WTC11 (cell line): ENCODE measurements around the gene NR2F6. TPM values are rescaled to one million over a fixed set of nuclear protein-coding genes. Genes with fewer than 3 reads are reported as not detected.

ENCODE experiments used
- ATAC-seq: fragments of 200-7000 bp; cut with Tn5 transposase; 2 replicates; pipeline ENCODE4 v1.10.0; 2021; ENCODE audit warnings: mild to moderate bottlenecking, moderate library complexity
- CTCF ChIA-PET: fragments of 300-600 bp; sonication (Branson Sonifier 250); formaldehyde crosslinking; loops from one replicate; lab custom pipeline; 2021; ENCODE audit warnings: antibody characterized with exemption; lab: Charles Lee
- POLR2A ChIA-PET: fragments of 350-600 bp; sonication (Branson Sonifier 250); formaldehyde crosslinking; loops from one replicate; lab custom pipeline; 2021; ENCODE audit warnings: antibody characterized with exemption; lab: Charles Lee
- DNase-seq: peaks from one replicate; pipeline ENCODE4 v3.0.0; 2021; ENCODE audit warnings: low spot score
- H3K27ac Mint-ChIP-seq: 2 replicates; pipeline ENCODE4 v1.8.0; 2021; ENCODE audit warnings: mixed read lengths
- H3K27me3 Mint-ChIP-seq: 2 replicates; pipeline ENCODE4 v1.8.0; 2021; ENCODE audit warnings: low read depth, mild to moderate bottlenecking, moderate library complexity, mixed read lengths
- H3K36me3 Mint-ChIP-seq: 2 replicates; pipeline ENCODE4 v1.8.0; 2021; ENCODE audit warnings: mixed read lengths
- H3K4me1 Mint-ChIP-seq: 2 replicates; pipeline ENCODE4 v1.8.0; 2022; ENCODE audit warnings: mixed read lengths
- H3K4me3 Mint-ChIP-seq: 2 replicates; pipeline ENCODE4 v1.8.0; 2021; ENCODE audit warnings: mild to moderate bottlenecking, moderate library complexity, mixed read lengths
- H3K9me3 Mint-ChIP-seq: 2 replicates; pipeline ENCODE4 v1.8.0; 2021; ENCODE audit warnings: mixed read lengths
- CTCF ChIP-seq: fragments of 200-600 bp; IDR thresholded peaks from 2 replicates; pipeline ENCODE4 v1.8.0; 2022; ENCODE audit warnings: antibody characterized with exemption
- E2F1 ChIP-seq: sonication (generic); formaldehyde crosslinking; IDR thresholded peaks from 2 replicates; pipeline ENCODE4 v1.8.0; 2022; ENCODE audit warnings: mild to moderate bottlenecking, missing genetic modification reagents
- FOXP1 ChIP-seq: sonication (generic); formaldehyde crosslinking; IDR thresholded peaks from 2 replicates; pipeline ENCODE4 v1.8.0; 2022; ENCODE audit warnings: missing genetic modification reagents, mild to moderate bottlenecking, moderate library complexity, borderline replicate concordance
- IRF2 ChIP-seq: sonication (generic); formaldehyde crosslinking; IDR thresholded peaks from 2 replicates; pipeline ENCODE4 v1.8.0; 2022; ENCODE audit warnings: low read depth, missing genetic modification reagents, borderline replicate concordance
- MAX ChIP-seq: sonication (generic); formaldehyde crosslinking; IDR thresholded peaks from 2 replicates; pipeline ENCODE4 v1.8.0; 2022; ENCODE audit warnings: mild to moderate bottlenecking, missing genetic modification reagents
- NFYB ChIP-seq: sonication (generic); formaldehyde crosslinking; conservative IDR thresholded peaks from 2 replicates; pipeline ENCODE4 v1.8.0; 2022; ENCODE audit warnings: low read depth, missing genetic modification reagents
- NR2C2 ChIP-seq: sonication (generic); formaldehyde crosslinking; IDR thresholded peaks from 2 replicates; pipeline ENCODE4 v1.8.0; 2022; ENCODE audit warnings: mild to moderate bottlenecking, missing genetic modification reagents
- RORB ChIP-seq: fragments of 250-450 bp; sonication (Bioruptor Pico); IDR thresholded peaks from 2 replicates; pipeline ENCODE4 v1.9.0; 2021; ENCODE audit warnings: mild to moderate bottlenecking
- SP1 ChIP-seq: sonication (generic); formaldehyde crosslinking; conservative IDR thresholded peaks from 2 replicates; pipeline ENCODE4 v1.8.1; 2022; ENCODE audit warnings: missing genetic modification reagents
- STAT6 ChIP-seq: sonication (generic); formaldehyde crosslinking; conservative IDR thresholded peaks from 2 replicates; pipeline ENCODE4 v1.8.1; 2023; ENCODE audit warnings: mild to moderate bottlenecking, low read depth, missing genetic modification reagents, moderate library complexity
- ZNF219 ChIP-seq: sonication (generic); formaldehyde crosslinking; IDR thresholded peaks from 2 replicates; pipeline ENCODE4 v1.8.0; 2023; ENCODE audit warnings: missing genetic modification reagents, mild to moderate bottlenecking, borderline replicate concordance
- ZNF396 ChIP-seq: fragments of 250-450 bp; sonication (Bioruptor Pico); IDR thresholded peaks from 2 replicates; pipeline ENCODE4 v1.8.0; 2021; ENCODE audit warnings: mild to moderate bottlenecking, moderate library complexity, borderline replicate concordance
- ZNF416 ChIP-seq: fragments of 250-450 bp; sonication (Bioruptor Pico); IDR thresholded peaks from 2 replicates; pipeline ENCODE4 v1.9.0; 2021; ENCODE audit warnings: mild to moderate bottlenecking, inconsistent platforms
- total RNA-seq: library from RNA; stranded (reverse); gene quantifications from 3 replicates; pipeline ENCODE4 v1.2.3, GENCODE V29; 2021

Gene NR2F6
- total RNA-seq, 1 experiment from 2014 or later, result 145 TPM

- TF ChIP-seq ZNF396, result no peak
- TF ChIP-seq STAT6, result no peak
- TF ChIP-seq CTCF, result no peak
- no peak for TF ChIP-seq RORB
Observed at GRCh38 chr19:17211547-17212446, 33.9 kb downstream of the NR2F6 start (continued).

- Mint-ChIP-seq H3K4me3 (no peak overlapping the region), H3K36me3 (peaks cover 14% of the 10 kb centered on the region), H3K9me3 (no peaks in the 10 kb centered on the region), H3K4me1 (peaks cover 17% of the 10 kb centered on the region), H3K27ac (no peak overlapping the region)
- no peak for DNase-seq
- CTCF ChIA-PET, result interaction anchor here (1.3 kb wide), 1 partner anchor 16 kb away, joined by 3 read pairs; the partner anchor contains the start of gene OCEL1
- TF ChIP-seq E2F1 (CRISPR knock-in tag) (no peak), NR2C2 (CRISPR knock-in tag) (0 out of 2 replicates have a peak, but pooled peaks have one; percentile 26)
- TF ChIP-seq, all 79 proteins: peak for 1
- ATAC-seq, result no peak
- no peaks in the 10 kb centered on the region for H3K27me3 Mint-ChIP-seq
- POLR2A ChIA-PET, result interaction anchor here (0.8 kb wide), 1 partner anchor 549 kb away, joined by 8 read pairs; the partner anchor contains the start of gene TMEM38A
Observed at GRCh38 chr19:17210296-17210695, 35.4 kb downstream of the NR2F6 start.

- Mint-ChIP-seq H3K27ac (peak overlapping the region; percentile 95), H3K36me3 (peaks cover 17% of the 10 kb centered on the region), H3K4me1 (peaks cover 13% of the 10 kb centered on the region), H3K4me3 (peak overlapping the region; percentile 40; the same call in 1 of the 2 replicates), H3K27me3 (no peaks in the 10 kb centered on the region), H3K9me3 (no peaks in the 10 kb centered on the region)
- ATAC-seq (peak; percentile 95), DNase-seq (peak; percentile 100)
- CTCF ChIA-PET, result interaction anchor here (0.9 to 1.6 kb wide), 3 partner anchors 17 to 95 kb away, joined by 3 to 7 read pairs (median 3); partner anchors contain the start of gene OCEL1
- POLR2A ChIA-PET, result no interaction called here
- no peak for TF ChIP-seq IRF2 (CRISPR knock-in tag)
- no peak for TF ChIP-seq NFYB (CRISPR knock-in tag)
- TF ChIP-seq MAX (CRISPR knock-in tag), result peak; percentile 55; the same call in 1 of the 2 replicates
- TF ChIP-seq FOXP1 (CRISPR knock-in tag), result peak; percentile 48; the same call in 1 of the 2 replicates
- no peak for TF ChIP-seq ZNF416
- TF ChIP-seq SP1 (CRISPR knock-in tag), result peak; percentile 76
- TF ChIP-seq ZNF219 (CRISPR knock-in tag), result no peak
Observed at GRCh38 chr19:17209126-17210036, 36.3 kb downstream of the NR2F6 start.
